Testis (tissue), 3 donors: Measurements from ENCODE around the gene TBL1XR1. TPM values are rescaled to one million over a fixed set of nuclear protein-coding genes. Genes with fewer than 3 reads are reported as not detected.

Experiments
- DNase-seq: peaks from one replicate; pipeline ENCODE4 v3.0.0-alpha.2; 2019
- H3K27ac ChIP-seq, 2 donors: fragments of 200-600 bp; sonication (generic); one replicate each; pipeline ENCODE4 v1.5.1; 2019
- H3K27me3 ChIP-seq: fragments of 200-600 bp; sonication (generic); one replicate; pipeline ENCODE4 v1.5.1; 2019
- H3K36me3 ChIP-seq: fragments of 200-600 bp; sonication (generic); one replicate; pipeline ENCODE4 v1.5.1; 2017; ENCODE audit warnings: low read depth; ENCODE audit errors: missing control alignments
- H3K4me1 ChIP-seq: fragments of 200-600 bp; sonication (generic); one replicate; pipeline ENCODE4 v1.5.1; 2019
- H3K4me3 ChIP-seq, 2 donors: fragments of 200-600 bp; sonication (generic); one replicate each; pipeline ENCODE4 v1.5.1; 2017 to 2019
- H3K9me3 ChIP-seq: fragments of 200-600 bp; sonication (generic); one replicate; pipeline ENCODE4 v1.5.1; 2017
- CTCF ChIP-seq, 3 experiments: fragments of 450-650 bp in 2 of 3; fragments of 200-600 bp in 1 of 3; sonication (generic) in 1 of 3; IDR thresholded peaks; one replicate each; pipeline ENCODE4 v1.5.1; 2016 to 2019; ENCODE audit warnings: antibody characterized with exemption in 3 of 3, mild to moderate bottlenecking in 2 of 3, moderate library complexity in 1 of 3
- POLR2A ChIP-seq: fragments of 450-650 bp; IDR thresholded peaks from one replicate; pipeline ENCODE4 v1.6.1; 2017; ENCODE audit warnings: antibody characterized with exemption, mild to moderate bottlenecking, moderate library complexity
- whole genome bisulfite sequencing, 2 donors: methylation state at CpG; one replicate each; pipeline ENCODE4 v1.1.5; 2018; 5-methylcytosine and 5-hydroxymethylcytosine counted together
- intact Hi-C: fragments of 100-400 bp; cut with DNase I; formaldehyde crosslinking; loops from one replicate; pipeline ENCODE4 v1.15.1; 2023; ENCODE audit warnings: low total_unique reads
- polyA plus RNA-seq: library from polyadenylated mRNA; stranded (reverse); fragments of 350-450 nt; fragmentation: Illumina TruSeq; extraction: RNeasy Lipid Tissue Mini Kit (QIAGEN cat#74804); gene quantifications from one replicate; pipeline ENCODE4 v1.2.3, GENCODE V29; 2014; ENCODE audit warnings: low read depth, low replicate concordance; ENCODE audit not compliant: insufficient read depth
- total RNA-seq, 2 donors: library from RNA; depleted of rRNA; stranded (reverse); fragments of >200 nt; gene quantifications; one replicate each; pipeline ENCODE4 v1.2.3, GENCODE V29; 2016

The TBL1XR1 gene
- total and polyA plus RNA-seq, 3 donors from 2014 or later, result 44.2 to 67.6 (median 59.8) TPM

GRCh38 chr3:176977331-176977730, 220.0 kb downstream of the TBL1XR1 start:
- 94% methylated on average over 2 of the region's 2 CpGs for WGBS, 2 donors
- intact Hi-C loops, result no loop called here
- no peak for DNase-seq
- no peak overlapping the region for H3K4me3 ChIP-seq
- no peaks in the 10 kb centered on the region for H3K27me3 ChIP-seq
- no peaks in the 10 kb centered on the region for H3K4me1 ChIP-seq
- no peaks in the 10 kb centered on the region for H3K36me3 ChIP-seq
- no peak overlapping the region for H3K27ac ChIP-seq
- TF ChIP-seq CTCF (IDR thresholded peaks at IDR 0.05), result no peak
- TF ChIP-seq POLR2A, result no peak
- no peaks in the 10 kb centered on the region for H3K9me3 ChIP-seq

GRCh38 chr3:176976586-176976985, 220.7 kb downstream of the TBL1XR1 start:
- intact Hi-C loops, result no loop called here
- Histone ChIP-seq H3K27ac (no peak overlapping the region), H3K36me3 (no peaks in the 10 kb centered on the region), H3K27me3 (no peaks in the 10 kb centered on the region), H3K9me3 (no peaks in the 10 kb centered on the region), H3K4me1 (no peaks in the 10 kb centered on the region), H3K4me3 (no peak overlapping the region)
- WGBS, 2 donors, result 93% methylated on average over 10 of the region's 10 CpGs
- no peak for TF ChIP-seq CTCF (IDR thresholded peaks at IDR 0.05)
- TF ChIP-seq POLR2A, result no peak
- DNase-seq, result no peak

GRCh38 chr3:176974279-176974678, 223.0 kb downstream of the TBL1XR1 start:
- no peak for DNase-seq

GRCh38 chr3:176971613-176972174, 225.6 kb downstream of the TBL1XR1 start:
- no peak overlapping the region for H3K27ac ChIP-seq
- H3K4me3 ChIP-seq, result no peak overlapping the region
- H3K36me3 ChIP-seq, result no peaks in the 10 kb centered on the region
- no peak for DNase-seq
- no peaks in the 10 kb centered on the region for H3K27me3 ChIP-seq
- H3K4me1 ChIP-seq, result no peaks in the 10 kb centered on the region
- 95 to 96% methylated on average over 5 of the region's 5 CpGs for WGBS, 2 donors
- TF ChIP-seq POLR2A, result no peak
- TF ChIP-seq CTCF (IDR thresholded peaks at IDR 0.05), result no peak
- no peaks in the 10 kb centered on the region for H3K9me3 ChIP-seq
- intact Hi-C loops, result no loop called here

More at GRCh38 chr3:176974279-176974678, 223.0 kb downstream of the TBL1XR1 start:
- intact Hi-C loops, result no loop called here
- Histone ChIP-seq H3K4me1 (no peaks in the 10 kb centered on the region), H3K4me3 (no peak overlapping the region), H3K9me3 (no peaks in the 10 kb centered on the region), H3K36me3 (no peaks in the 10 kb centered on the region), H3K27me3 (no peaks in the 10 kb centered on the region), H3K27ac (no peak overlapping the region)
- WGBS, 2 donors, result 72 to 86% methylated on average over 4 of the region's 4 CpGs
- TF ChIP-seq CTCF (IDR thresholded peaks at IDR 0.05) (no peak), POLR2A (no peak)

- TF ChIP-seq CTCF (IDR thresholded peaks at IDR 0.05), result no peak
- TF ChIP-seq POLR2A, result no peak
- Histone ChIP-seq H3K27me3 (no peaks in the 10 kb centered on the region), H3K36me3 (no peaks in the 10 kb centered on the region), H3K4me3 (no peak overlapping the region), H3K4me1 (no peaks in the 10 kb centered on the region), H3K9me3 (no peaks in the 10 kb centered on the region), H3K27ac (no peak overlapping the region)
- 88 to 91% methylated on average over 3 of the region's 3 CpGs for WGBS, 2 donors
- intact Hi-C loops, result no loop called here
- DNase-seq, result no peak
Measured at GRCh38 chr3:176970770-176971169, 226.5 kb downstream of the TBL1XR1 start.
